C1 segment of cervical spinal cord (tissue), 14 donors: ENCODE results near the gene ZFR2.
"Not testable (repeated sequence)": the region's sequence is repeated elsewhere in the genome, so short reads cannot be mapped to it uniquely, and the experiment has no call there.

Source experiments
- DNase-seq, 14 donors: peaks; one replicate each; lab custom pipeline; 2025; lab: John Stamatoyannopoulos, UW

The ZFR2 gene

DNA sequence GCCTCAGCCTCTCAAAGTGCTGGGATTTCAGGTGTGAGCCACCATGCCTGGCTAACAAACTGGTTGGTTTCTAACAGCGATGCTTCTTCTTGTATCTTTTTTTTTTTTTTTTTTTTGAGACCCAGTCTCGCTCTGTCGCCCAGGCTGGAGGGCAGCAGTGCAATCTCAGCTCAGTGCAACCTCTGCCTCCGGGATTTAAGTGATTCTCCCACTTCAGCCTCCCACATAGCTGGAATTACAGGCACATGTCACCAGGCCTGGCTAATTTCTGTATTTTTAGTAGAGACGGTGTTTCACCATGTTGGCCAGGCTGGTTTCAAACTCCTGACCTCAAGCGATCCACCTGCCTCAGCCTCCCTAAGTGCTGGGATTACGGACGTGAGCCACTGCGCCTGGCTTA, 52.7 kb downstream of the ZFR2 start:
- not testable (repeated sequence) for DNase-seq

DNA sequence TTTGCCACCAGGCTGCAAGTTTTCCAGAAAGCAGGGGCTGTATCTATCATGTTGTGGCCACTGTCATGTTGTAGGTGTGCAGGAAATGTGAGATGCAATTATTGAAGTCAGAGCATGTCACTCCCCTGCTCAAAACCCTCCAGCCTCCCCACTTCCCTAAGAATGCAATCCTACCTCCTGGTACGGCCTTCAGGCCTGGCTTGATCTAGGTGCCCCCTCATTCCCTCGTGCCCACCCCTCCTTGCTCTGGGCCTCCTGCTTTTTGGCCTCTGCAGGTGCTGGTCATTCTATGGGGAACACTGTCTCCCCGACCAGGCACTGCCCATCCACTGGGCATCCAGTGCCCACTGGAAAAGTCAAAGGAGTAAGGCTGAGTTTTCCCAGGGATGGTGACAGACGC, 54.2 kb downstream of the ZFR2 start:
- DNase-seq = no peak

DNA sequence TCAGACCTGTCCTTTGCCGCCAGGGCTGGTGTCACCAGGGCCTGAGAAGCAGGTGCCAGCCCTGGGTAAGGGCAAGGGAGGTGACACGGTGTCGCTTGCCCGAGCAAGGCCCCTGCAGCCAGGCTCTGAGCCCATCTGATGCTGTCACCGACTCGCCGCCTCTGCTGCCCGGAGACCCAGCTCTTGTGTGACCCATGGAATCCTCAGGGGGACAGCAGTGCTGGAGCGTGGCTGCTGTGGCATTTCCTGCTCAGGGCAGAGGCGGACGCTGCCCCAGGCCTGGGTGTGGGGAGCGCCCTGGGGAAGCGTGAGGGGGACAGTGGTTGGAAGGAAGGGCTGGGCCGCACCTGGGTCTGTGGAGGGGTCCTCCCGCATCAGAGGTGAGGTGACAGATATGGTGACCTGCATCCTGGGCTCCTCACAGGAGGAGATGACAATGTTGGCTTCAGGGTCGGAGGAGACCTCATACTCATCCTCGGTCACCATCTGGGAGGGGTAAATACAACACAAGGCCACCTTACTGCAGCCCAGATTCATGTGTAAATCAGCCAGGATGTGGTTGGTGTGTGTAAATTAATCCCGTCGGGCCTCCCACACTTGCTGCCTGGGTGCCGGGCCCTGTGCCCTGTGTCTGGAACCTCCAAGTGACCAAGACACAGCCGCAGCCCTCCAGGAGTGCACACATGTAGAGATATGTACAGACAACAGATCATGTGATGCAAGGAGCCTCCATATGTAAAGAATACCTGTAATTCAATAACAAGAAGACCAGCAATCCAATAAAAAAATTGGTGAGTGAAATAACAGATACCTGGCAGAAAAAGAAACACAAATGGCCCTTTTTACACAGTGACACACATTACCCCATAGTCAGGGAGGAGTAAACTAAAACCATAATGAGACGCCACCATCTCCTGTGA, 55.1 kb downstream of the ZFR2 start:
- no peak for DNase-seq

DNA sequence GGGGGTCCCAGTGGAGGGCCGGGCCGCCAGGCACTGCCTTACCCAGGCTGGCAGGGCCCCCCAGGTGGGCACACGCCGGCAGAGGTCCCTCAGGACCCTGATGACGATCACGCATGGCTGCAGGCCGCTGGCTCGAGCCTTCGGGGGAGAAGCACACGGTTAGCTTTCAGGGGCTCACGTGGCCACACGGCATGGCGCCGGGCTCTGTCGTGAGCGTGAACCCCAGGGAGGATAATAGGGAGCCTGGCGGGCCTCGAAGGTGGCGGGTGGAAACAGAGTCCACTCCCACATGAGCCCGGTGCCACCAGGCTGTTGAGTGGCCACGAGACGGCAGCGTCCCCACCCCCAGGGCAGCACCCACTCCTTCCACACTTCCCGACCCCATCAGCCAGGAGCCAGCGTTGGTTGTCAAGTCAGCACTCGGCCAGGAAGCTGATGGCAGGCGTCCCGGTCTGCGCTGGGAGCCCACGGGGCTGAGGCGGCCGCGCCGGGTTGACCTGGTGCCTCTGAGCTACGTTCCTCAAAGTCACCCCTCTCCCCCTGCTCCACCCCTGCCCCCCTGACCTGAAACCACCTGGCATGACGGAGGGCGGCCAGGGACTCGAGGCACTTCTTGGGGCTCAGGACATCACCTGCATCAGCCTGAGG, 58.0 kb downstream of the ZFR2 start:
- no peak for DNase-seq

DNA sequence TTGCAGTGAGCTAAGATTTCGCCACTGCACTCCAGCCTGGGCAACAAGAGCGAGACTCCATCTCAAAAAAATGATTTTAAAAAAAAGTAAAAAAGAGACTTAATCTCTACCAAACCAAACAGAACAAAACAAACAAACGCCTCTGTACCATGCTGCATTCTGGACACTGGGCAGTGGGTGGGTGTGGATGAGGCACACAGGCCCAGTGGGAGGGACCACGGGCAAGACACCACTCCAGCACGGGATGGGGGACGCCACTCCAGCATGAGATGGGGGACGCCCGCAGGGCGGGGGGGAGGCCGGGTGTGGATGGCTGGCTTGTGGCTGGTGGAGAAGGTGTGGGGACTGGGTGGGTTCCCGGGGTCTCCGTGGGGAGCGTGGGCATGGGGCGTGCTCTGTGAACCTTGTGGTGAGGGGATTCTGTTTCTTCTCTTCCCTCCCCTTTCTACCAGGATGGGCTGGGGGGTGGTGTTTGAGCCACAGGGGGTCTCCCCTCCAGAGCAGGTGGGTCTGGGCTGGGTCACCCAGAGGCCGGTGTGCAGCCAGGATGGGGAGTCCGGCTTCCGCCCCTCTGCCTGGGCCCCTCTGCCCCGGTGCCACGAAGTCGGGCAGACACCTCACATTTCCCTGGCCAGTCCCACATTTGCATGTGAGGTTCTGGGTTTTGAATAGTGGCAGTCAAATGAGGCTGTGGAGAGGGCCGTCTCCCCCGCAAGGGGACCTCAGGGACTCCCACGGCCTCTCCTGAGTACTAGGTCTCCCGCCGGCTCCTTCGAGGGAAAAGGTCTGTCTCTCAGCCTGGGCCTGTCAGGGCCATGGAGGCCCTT, 58.7 kb downstream of the ZFR2 start:
- DNase-seq = no peak

DNA sequence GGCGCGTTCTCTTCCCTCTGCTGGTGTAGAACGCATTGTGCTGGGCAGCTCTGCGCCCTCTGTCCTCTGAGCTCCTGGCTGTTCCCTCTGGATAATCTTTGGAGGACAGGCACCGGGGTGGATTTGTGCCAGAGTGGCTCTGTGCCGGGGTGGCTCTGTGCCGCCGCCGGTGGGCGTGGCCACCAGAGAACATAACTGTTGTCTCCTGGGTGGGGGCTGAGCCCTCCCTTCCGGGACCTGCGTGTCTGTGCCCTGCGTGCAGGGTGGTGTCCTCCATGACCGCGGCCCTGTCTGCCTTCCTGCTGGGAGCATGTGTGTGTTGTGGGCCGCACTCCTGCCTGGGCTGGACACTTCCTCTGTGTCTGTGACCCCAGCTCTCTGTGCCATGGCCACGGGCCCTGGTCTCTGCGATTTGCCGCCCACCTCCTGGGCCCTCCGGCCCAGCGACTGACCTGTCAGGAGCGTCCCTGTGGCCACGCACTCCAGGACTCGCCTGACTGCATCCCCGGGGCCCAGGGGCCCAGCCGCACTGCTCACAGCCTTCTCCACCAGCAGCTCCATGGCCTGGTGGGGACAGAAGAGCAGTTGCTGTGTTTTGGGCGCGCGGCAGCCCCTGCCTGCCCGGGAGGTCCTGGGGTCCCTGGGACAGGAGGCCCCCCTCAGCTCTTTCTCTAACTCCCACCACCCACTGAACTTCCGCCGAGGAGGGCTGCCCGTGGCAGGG, 60.3 kb downstream of the ZFR2 start:
- no peak for DNase-seq

DNA sequence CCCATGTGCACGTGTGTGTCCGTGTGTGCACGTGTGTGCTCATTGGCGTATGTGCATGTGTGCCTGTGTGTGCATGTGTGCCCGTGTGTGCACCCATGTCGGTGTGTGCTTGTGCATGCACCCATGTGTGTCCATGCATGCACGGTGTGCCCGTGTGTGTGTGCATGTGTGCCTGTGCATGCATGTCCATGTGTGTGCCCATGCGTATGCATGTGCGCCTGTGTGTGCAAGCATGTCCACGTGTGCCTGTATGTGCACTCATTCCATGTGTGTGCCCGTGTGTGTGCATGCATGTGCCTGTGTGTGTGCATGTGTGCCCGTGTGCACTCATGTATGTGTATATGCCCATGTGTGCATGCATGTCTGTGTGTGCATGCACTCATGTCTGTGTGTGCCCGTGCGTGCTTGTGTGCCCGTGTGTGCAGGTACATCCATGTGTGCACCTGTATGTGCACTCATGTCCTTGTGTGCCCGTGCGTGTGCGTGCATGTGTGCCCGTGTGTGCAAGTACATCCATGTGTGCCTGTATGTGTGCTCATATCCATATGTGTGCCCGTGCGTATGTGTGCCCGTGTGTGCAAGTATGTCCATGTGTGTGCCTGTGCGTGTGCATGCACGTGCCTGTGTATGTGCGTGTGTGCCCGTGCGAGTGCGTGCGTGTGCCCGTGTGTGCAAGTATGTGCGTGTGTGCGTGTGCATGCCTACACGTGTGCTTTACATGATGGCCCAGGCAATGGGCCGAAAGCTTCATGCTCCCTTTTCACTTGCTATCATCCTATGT, 61.1 kb downstream of the ZFR2 start:
- DNase-seq = no peak

DNA sequence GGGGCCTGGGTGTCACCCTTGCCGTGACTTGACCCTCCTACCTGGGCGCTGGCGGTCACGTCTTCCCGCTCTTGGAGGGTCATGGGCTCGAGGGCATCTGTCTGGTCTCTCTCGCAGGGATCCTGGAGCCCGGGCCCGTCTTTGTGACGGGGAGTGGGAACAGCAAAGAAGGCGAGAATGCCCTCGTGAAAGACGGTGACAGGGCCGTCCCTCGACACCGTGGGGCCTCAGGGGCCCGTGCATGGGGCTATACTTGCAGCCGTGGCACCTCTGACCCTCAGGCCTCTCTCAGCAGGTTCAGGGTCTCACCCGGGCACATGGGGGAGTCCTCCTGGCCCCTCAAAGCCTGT, 61.7 kb downstream of the ZFR2 start:
- no peak for DNase-seq

DNA sequence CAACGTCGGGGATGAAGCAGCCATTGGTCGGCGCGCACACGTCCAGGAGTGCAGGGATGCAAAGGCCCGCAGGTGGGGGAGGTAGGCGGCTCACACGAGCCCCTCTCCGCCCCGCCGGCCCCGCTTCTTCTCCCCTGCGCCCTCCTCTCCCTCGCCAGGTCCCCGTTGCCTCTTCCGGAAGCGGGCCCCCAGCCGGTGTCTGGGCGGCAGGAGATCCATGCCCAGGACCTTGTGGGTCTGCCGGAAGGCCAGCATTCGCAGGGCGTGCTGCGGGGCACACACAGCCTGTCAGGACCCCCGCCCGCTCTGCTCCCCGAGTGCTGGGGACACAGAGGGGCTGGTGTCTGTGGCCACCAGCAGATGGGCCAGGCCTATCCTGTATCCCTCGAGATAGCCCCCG, 63.0 kb downstream of the ZFR2 start:
- no peak for DNase-seq

DNA sequence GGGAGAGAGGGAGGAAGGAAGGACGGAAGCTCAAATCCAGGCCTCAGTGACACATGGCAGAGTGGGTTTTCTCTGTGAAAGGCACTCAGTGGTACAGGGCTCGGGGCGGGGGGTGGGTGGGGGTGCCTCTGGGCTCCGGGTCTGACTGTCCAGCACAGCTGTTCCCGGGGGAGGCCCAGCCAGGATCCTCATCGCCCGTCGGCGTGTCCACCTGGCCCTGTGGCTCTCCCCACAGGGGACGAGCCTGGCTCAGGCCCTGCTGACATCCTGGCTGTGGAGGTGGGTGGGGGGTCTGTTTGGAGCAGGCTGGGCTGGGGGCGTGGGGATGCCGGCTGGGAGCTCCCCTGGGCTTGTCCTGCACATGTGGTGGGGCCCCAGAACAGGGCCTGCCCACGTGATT, 64.4 kb downstream of the ZFR2 start:
- no peak for DNase-seq

DNA sequence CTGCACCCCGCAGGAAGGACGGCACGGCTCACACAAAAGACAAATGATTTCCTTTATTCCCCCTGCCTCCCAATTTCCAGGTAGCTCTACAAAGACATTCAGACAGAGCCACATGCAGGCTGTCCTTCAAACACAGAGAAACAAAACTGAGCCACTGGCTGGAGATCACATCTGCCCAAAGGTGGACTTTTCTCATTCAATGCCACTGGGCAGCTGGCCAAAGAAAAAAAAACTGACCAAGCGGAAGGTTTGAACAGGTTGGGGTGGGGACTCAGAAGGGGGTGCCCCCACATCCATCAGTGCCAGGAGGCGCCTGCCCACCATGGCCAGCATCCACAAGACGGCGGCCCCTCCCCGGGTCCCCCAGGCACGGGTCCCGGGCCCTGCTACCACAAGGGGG, 64.9 kb downstream of the ZFR2 start:
- DNase-seq = no peak

DNA sequence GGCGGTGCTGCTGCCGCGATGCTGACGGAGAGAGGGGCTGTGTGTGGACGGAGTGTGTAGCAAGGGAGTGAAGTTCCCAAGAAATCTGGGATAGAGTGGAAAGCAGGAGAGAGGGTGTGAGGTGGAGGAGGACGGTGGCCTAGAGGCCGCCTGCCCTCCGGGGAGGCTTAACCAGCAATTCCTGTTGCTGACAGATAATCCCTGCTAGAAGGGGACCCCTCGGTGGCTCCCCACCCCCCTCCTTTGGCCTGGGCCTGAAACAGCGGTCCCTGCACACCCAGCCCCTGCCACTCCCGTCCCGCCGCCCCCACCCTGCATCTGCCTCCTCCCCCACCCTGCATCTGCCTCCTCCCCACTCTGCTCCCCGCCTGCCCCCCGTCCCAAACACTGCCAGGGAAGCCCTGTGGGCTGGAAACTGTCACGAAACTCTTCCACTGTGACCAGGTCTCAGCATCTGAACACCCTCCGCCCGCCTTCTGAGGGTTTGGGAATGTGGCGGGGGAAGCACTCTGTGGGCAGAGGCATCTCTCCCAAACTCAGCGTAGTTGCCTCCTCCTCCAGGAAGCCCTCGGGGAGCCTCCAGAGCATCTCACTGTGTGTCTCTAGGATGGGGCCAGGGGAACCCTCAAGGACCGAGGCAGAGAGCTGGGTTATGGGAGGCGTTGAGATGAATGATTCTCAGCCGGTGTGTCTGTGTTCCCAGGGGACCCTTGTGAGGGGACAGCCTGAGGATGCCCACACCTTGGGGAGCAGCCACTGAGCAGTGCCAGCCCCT, 65.5 kb downstream of the ZFR2 start:
- no peak for DNase-seq

DNA sequence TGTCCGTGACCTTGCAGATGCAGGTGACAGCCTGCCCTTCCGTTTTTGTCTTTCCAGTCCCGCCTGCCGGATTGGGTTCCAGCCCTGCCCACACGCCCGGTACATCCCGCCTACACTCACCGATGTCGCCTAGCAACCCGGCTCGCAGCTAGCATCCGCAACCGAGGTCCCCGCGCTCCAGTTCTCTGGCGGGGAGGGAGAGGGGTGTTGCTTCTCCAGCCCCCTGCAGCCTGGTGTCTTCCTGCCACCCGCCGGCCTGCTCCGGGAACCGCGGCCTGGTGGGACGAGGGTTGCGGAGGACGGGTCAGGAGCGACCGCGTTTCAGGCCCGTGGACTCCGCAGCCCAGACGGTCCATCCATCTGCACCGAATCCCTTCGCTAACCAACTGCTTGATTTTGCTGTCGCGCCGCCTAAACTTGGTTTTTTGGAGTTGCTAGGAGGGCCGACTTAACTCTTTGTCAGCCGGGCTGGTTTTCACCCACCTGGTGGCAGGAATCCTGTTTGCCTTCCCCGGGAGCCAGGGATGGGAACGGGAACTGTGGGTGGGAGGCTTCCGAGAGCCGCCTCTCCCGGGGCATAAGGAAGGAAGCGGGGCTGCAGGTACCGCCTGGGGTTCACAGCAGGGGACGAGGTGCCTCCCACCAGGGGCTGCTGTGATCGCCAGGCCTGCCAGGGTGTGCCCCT, 67.3 kb downstream of the ZFR2 start:
- peak in 4 of 14 donors; percentile 1 to 66 (median 31) for DNase-seq

DNA sequence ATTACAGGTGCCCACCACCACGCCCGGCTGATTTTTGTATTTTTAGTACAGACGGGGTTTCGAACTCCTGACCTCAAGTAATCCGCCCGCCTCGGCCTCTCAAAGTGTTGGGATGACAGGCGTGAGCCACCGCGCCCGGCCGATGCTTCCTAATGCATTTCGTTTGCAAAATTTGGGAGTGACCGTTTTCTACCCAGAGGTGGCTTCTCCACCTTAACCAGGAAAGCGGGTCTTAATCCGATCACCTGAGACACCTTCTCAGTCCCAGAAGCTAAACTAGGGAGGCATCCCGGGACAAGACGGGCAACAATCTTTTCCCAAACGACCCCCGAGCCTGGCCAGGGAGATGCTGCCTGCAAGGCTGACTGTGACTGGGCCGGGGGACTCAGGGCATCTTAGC, 67.8 kb downstream of the ZFR2 start:
- no peak for DNase-seq

DNA sequence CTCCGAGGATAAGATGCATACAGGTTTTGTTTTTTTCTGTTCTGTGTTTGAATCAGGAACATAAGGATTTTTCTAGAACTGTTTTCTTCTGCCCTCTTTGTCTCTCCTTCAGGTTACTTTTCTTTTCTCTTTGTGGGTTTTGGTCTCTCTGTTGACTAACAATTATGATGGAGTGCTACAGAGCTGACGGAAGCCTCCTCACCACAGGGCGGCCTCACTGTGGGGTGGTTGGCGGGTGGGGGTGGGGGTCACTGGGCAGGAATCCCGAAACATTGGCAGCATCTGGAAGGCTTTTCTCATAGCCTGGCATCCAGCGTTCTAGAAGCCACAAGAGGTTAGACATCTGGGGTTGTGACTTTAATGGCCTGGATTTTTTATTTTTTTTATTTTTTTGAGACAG, 70.7 kb downstream of the ZFR2 start:
- no peak for DNase-seq

DNA sequence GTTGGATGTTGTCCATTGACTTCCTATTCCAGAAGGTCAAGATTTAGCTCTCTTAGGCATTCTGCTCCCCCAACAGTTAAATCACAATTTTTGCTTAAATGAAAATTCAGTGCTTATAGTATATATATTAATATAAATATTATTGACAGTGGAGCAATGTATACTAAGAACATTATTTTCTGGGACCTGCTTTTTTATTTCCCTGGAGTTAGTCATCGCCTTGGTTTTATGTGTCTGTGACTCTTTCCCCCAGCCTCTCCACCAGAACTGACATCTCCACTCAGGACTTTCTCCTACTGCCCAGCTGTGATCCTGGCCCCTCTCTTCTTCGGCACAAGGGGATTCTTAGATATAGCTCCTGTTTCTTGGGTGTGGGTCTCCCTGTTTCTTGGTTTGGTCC, 72.5 kb downstream of the ZFR2 start:
- no peak for DNase-seq

DNA sequence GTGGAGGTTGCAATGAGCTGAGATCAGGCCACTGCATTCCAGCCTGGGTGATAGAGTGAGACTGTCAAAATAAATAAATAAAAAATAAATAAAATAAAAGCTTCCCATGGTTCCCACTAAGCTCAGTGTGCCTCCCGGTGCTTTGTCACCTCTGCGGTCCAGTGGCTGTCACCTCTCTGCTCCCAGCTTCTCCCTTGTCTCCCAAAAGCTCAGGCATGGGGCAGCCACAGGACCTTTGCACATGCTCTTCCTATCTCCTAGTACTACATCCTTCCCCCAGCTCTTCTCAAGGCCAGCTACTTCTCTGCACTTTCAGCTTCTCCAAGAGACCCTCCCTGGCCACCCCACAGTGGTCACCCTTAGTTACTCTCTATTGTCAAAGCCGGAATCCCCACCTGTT, 75.0 kb downstream of the ZFR2 start:
- no peak for DNase-seq

DNA sequence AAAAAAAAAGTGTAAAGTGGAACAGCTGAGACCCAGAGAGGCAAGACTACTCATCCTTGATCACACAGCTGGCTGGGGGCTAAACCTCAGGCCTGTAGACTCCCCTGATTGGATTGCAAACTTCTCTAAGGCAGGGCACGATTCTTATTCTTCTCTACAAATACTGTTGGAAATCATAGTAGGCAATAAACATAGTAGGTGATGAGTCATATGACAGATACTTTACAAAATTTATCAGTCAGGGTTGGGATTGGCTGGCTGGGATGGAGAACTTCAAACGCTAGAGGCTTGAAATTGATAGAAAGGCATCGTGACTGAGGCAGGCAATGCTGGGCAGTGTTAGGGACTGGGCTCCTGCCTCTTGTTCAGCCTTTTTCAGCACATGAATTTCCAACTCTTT, 76.7 kb downstream of the ZFR2 start:
- DNase-seq = no peak

DNA sequence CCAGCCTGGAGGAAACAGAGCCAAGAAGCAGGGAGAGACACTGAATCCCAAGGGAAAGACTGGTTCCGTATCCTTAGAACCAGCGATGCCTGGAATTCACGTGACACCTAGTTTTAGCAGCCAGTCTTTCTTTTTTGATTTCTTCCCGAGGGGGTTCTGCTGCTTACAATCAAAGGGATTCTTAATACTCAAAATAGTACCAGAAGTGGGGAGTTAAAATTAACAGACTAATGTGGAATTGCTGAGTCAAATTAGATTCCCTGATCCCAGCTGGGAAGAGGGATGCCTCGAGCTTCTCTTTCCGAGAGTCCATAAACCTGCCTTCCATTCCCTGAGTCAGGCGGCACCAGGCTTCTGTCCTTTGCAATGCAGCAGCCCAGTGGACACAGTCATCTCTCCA, 77.9 kb downstream of the ZFR2 start:
- DNase-seq = no peak
